ENCODE results near the gene CAPN13.

DNA sequence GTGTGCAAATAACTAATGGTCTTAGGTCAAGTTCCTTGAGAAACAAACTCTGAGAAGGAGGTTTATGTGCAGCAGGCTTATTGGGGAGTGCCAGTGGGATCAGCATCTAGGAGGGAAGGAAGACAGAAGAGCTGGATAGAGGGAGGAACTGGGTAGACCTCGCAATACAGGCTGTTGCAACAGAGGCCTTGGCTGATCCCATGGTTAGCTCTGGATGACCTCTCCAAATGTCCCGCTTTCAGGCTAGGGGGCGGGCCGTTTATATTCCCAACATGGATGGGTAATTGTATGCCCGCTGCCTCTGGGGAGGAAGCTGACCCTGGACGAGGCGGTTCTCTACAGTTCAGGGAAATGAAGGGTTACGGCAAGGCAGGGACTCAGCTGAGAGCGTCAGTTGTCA lies 14.7 kb upstream of the CAPN13 start:
- no peak for TF ChIP-seq TAF1 (IDR thresholded peaks at IDR 0.05; ENCODE audit: borderline replicate concordance, low read depth, low read length)
- no peak for TF ChIP-seq POLR2A (IDR thresholded peaks at IDR 0.05; ENCODE audit: low read depth, low read length)
